PFSK-1 (cell line): ENCODE data around the gene UBE2J2.

Experiments used
- FOXP2 ChIP-seq: optimal IDR thresholded peaks from 2 replicates; pipeline ENCODE3; 2011; ENCODE audit warnings: borderline replicate concordance, control low read depth, inconsistent platforms; ENCODE audit not compliant: insufficient read depth; ENCODE audit errors: extremely low read length, extremely low read depth
- POLR2AphosphoS5 ChIP-seq: IDR thresholded peaks from 2 replicates; pipeline ENCODE4 v1.6.1; 2012; ENCODE audit warnings: low read depth, mild to moderate bottlenecking, control low read depth, low read length, moderate library complexity
- SIN3A ChIP-seq: IDR thresholded peaks from 2 replicates; pipeline ENCODE4 v1.6.1; 2012; ENCODE audit warnings: mild to moderate bottlenecking, low read length, moderate library complexity, borderline replicate concordance; ENCODE audit not compliant: insufficient read depth
- TAF1 ChIP-seq: IDR thresholded peaks from 2 replicates; pipeline ENCODE4 v1.6.1; 2012; ENCODE audit warnings: low read length, control low read depth, borderline replicate concordance; ENCODE audit not compliant: insufficient read depth
- TF ChIP-seq, protein P1 (sequence below), 2 experiments: IDR thresholded peaks; 2 replicates each; pipeline versions ENCODE4 v1.6.1 to v1.8.0; 2011 to 2012; ENCODE audit warnings: low read depth in 2 of 2, low read length in 2 of 2, control low read depth in 1 of 2, inconsistent platforms in 1 of 2, mild to moderate bottlenecking in 1 of 2, moderate library complexity in 1 of 2; ENCODE audit not compliant: insufficient read depth in 1 of 2

The UBE2J2 gene

DNA sequence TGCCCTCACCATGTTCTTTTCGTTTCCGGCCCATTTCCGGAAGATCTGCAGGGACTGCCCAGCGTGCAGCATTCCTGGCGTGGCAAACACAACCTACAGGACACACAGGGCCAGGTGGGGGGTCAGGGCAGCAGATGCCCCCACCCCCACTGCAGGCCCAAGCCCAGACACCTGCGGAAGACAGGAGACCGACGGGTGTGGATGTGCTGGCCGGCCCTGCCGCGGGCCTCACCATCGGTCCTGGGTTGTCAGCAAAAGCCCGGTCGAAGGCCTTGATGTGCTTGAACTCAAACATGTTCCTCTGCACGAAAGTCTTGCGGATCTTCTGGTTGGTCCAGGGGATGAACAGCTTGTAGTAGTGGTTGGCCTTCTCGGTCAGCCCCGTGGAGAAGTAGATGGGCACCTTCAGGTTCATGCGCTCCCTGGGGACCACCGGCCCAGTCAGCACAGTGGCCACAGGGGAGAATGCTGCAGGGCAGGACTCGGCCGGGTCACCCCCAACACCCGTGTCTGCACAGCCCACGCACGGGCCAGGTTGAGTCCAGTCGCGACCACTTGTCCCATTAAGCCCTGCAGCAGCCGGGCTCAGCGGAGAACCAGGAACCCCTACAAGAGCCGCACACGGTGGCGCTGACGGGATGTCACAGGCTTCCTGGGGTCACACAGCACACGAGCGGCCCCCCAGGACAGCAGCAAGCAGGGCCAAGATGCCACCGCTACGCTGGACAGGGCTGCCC lies 40.0 kb upstream of the UBE2J2 start:
- 0 out of 2 replicates have a peak, but pooled peaks have one; percentile 10 for TF ChIP-seq POLR2AphosphoS5
- TF ChIP-seq, protein P1, sequence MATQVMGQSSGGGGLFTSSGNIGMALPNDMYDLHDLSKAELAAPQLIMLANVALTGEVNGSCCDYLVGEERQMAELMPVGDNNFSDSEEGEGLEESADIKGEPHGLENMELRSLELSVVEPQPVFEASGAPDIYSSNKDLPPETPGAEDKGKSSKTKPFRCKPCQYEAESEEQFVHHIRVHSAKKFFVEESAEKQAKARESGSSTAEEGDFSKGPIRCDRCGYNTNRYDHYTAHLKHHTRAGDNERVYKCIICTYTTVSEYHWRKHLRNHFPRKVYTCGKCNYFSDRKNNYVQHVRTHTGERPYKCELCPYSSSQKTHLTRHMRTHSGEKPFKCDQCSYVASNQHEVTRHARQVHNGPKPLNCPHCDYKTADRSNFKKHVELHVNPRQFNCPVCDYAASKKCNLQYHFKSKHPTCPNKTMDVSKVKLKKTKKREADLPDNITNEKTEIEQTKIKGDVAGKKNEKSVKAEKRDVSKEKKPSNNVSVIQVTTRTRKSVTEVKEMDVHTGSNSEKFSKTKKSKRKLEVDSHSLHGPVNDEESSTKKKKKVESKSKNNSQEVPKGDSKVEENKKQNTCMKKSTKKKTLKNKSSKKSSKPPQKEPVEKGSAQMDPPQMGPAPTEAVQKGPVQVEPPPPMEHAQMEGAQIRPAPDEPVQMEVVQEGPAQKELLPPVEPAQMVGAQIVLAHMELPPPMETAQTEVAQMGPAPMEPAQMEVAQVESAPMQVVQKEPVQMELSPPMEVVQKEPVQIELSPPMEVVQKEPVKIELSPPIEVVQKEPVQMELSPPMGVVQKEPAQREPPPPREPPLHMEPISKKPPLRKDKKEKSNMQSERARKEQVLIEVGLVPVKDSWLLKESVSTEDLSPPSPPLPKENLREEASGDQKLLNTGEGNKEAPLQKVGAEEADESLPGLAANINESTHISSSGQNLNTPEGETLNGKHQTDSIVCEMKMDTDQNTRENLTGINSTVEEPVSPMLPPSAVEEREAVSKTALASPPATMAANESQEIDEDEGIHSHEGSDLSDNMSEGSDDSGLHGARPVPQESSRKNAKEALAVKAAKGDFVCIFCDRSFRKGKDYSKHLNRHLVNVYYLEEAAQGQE (IDR thresholded peaks at IDR 0.05; ENCODE audit: insufficient read depth in 1 of 2, low read depth in 2 of 2, low read length in 2 of 2) = no peak

DNA sequence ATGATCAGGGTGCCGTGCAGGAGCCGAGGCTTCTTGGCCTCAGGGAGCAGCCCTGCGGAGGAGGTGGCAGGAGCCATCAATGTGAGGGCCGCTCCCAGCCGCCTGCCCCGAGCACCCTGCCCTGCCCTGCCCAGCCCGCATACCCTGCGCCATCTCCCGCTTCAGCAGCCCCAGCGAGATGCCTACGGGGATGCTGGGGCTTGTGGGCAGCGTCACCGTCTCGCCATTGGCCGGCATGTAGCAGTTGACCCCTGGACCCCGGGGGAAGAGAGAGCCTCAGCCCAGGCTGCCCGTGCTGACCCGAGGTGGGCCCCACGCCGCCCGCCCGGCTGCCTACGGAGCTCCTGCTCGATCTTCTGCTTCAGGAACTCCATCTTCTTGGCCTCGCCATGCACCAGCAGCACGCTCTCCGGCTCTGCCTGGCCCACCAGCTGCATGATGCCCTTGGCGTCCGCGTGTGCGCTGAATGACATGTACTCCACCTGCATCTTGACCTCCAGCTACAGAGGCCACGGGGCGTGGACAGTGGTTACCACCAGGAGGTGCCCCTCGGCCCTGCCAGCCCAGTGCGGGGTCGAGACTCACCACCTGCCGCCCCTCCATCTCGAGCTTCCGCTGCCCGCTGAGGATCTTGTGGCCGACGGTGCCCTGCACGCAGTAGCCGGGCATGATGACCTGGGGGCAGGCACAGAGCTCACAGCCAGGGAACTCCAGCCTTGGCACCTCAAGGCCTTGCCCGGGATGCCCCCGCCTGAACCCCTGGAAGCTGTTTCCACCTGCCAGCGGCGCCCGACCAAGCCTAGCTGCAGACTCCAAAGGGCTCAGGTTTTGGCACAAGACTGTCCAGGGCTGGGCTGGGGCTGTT lies 39.0 kb upstream of the UBE2J2 start:
- TF ChIP-seq, protein P1 (IDR thresholded peaks at IDR 0.05; ENCODE audit: insufficient read depth in 1 of 2, low read depth in 2 of 2, low read length in 2 of 2) = no peak
- TF ChIP-seq TAF1 = no peak
- no peak; the same call in 1 of the 2 replicates for TF ChIP-seq POLR2AphosphoS5
- no peak for TF ChIP-seq FOXP2
- no peak for TF ChIP-seq SIN3A

- TF ChIP-seq, protein P1 (IDR thresholded peaks at IDR 0.05; ENCODE audit: insufficient read depth in 1 of 2, low read depth in 2 of 2, low read length in 2 of 2) = no peak
- TF ChIP-seq SIN3A = no peak
- TF ChIP-seq POLR2AphosphoS5 = no peak; the same call in 1 of the 2 replicates
- no peak for TF ChIP-seq FOXP2
- no peak for TF ChIP-seq TAF1
Observed at GRCh38 chr1:1311107-1312104, 37.8 kb upstream of the UBE2J2 start.

- TF ChIP-seq TAF1 = no peak
- TF ChIP-seq POLR2AphosphoS5 = no peak
Observed at GRCh38 chr1:1310476-1311053, 36.9 kb upstream of the UBE2J2 start.

GRCh38 chr1:1310109-1310385 lies 36.4 kb upstream of the UBE2J2 start:
- TF ChIP-seq POLR2AphosphoS5 (no peak), FOXP2 (no peak), TAF1 (no peak), SIN3A (no peak)
- TF ChIP-seq, protein P1 (IDR thresholded peaks at IDR 0.05; ENCODE audit: insufficient read depth in 1 of 2, low read depth in 2 of 2, low read length in 2 of 2) = no peak
